GM12873 (cell line): Measurements from ENCODE around the gene MRPS14.

Experiments used
- TF ChIP-seq, protein P1 (sequence below): IDR thresholded peaks from 2 replicates; pipeline ENCODE4 v1.5.1; 2012; ENCODE audit warnings: low read depth, mild to moderate bottlenecking, moderate library complexity, low read length, control low read depth; ENCODE audit not compliant: insufficient read depth; ENCODE audit errors: missing control alignments

Gene MRPS14

DNA sequence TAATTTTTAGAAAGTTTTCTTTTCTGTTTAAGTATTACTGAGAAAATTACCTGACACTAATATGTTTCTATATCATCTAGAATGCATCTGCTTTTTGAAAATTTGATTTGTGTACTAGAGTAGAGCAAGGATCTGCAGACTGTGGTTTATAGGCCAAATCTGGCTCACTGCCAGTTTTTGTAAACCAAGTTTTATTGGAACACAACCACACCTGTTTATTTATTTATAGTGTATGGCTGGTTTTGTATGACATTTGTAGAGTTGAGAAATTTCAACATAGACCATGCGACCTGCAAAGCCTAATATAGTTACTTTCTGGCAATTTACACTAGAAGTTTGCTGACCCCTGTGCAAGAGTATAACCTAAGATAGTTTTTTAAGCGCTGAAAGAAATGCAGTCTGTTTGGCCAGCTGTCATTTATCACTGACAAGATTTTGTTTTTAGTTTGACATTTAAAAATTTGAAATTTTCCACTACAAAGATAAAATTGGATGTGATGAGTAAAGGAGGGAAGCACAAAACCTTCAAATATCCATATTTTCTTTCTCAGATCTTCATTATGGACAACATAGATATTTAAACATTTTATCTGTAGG lies 59.6 kb downstream of the MRPS14 start:
- TF ChIP-seq, protein P1, sequence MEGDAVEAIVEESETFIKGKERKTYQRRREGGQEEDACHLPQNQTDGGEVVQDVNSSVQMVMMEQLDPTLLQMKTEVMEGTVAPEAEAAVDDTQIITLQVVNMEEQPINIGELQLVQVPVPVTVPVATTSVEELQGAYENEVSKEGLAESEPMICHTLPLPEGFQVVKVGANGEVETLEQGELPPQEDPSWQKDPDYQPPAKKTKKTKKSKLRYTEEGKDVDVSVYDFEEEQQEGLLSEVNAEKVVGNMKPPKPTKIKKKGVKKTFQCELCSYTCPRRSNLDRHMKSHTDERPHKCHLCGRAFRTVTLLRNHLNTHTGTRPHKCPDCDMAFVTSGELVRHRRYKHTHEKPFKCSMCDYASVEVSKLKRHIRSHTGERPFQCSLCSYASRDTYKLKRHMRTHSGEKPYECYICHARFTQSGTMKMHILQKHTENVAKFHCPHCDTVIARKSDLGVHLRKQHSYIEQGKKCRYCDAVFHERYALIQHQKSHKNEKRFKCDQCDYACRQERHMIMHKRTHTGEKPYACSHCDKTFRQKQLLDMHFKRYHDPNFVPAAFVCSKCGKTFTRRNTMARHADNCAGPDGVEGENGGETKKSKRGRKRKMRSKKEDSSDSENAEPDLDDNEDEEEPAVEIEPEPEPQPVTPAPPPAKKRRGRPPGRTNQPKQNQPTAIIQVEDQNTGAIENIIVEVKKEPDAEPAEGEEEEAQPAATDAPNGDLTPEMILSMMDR = no peak
